ENCODE measurements around the gene RELCH.

RELCH gene

DNA sequence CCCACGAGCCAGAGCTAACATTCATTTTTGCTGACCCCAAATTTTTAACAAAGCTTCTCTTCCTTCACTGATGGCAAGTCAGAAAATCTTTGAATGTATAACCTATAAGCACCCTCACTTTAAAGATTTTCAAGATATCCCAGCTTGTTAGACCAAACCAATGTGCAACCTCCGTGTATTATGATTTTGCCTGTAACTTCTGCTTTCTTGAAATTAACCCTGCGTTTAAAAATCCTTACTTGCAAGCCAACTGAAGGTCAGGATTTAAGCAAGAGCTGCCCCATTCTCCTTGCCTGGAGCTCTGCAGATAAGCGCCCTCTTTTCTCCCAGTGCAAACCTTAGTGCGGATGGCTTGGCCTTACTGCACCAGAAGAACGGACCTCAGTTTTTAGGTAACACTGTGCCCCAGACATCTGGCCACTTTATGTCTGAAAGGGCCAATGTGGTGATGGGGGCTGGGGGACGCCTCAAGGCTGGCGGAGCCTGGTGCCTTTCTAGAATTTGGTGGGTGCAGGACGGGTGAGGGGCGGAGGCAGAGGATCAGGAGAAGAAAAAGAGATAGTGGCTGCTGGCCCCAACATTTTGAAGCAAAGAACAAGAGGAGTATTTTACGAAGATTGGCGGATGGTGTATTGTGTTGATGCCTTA, 137.2 kb downstream of the RELCH start:
- no peaks in the 10 kb centered on the region for H3K36me3 ChIP-seq (ENCODE audit: insufficient read depth, low read length)
- no peak for DNase-seq (ENCODE audit: low read depth, low spot score)
- no peak for TF ChIP-seq EZH2 (IDR thresholded peaks at IDR 0.05)
- H3K4me3 ChIP-seq: no peak overlapping the region
- H3K9me3 ChIP-seq (ENCODE audit: low read depth, low read length): no peaks in the 10 kb centered on the region
- H3K9ac ChIP-seq (ENCODE audit: insufficient read length): no peak overlapping the region
- no peak overlapping the region for H3K27ac ChIP-seq

- H3K4me3 ChIP-seq: peak within 1 kb of the TSS; percentile 82
- DNase-seq (ENCODE audit: low read depth, low spot score): no peak
- H3K27ac ChIP-seq: no peak within 1 kb of the TSS
- H3K9ac ChIP-seq (ENCODE audit: insufficient read length): peak within 1 kb of the TSS; percentile 55
- H3K9me3 ChIP-seq (ENCODE audit: low read depth, low read length): no peaks in the 10 kb centered on the region
- TF ChIP-seq EZH2 (IDR thresholded peaks at IDR 0.05): no peak
- TF ChIP-seq FOXP2 (optimal IDR thresholded peaks at IDR 0.05; ENCODE audit: control extremely low read depth, extremely low read length, insufficient read depth): no peak
- no peak for TF ChIP-seq POLR2AphosphoS5 (IDR thresholded peaks at IDR 0.05; ENCODE audit: borderline replicate concordance, low read depth, low read length)
- no peaks in the 10 kb centered on the region for H3K36me3 ChIP-seq (ENCODE audit: insufficient read depth, low read length)
Observed at GRCh38 chr18:62324917-62325805, 138.1 kb downstream of the RELCH start, which contains the start of gene TNFRSF11A. TNFRSF11A (plus strand) TSS chr18:62325310; CDS start chr18:62325353, 43 bp downstream.

DNA sequence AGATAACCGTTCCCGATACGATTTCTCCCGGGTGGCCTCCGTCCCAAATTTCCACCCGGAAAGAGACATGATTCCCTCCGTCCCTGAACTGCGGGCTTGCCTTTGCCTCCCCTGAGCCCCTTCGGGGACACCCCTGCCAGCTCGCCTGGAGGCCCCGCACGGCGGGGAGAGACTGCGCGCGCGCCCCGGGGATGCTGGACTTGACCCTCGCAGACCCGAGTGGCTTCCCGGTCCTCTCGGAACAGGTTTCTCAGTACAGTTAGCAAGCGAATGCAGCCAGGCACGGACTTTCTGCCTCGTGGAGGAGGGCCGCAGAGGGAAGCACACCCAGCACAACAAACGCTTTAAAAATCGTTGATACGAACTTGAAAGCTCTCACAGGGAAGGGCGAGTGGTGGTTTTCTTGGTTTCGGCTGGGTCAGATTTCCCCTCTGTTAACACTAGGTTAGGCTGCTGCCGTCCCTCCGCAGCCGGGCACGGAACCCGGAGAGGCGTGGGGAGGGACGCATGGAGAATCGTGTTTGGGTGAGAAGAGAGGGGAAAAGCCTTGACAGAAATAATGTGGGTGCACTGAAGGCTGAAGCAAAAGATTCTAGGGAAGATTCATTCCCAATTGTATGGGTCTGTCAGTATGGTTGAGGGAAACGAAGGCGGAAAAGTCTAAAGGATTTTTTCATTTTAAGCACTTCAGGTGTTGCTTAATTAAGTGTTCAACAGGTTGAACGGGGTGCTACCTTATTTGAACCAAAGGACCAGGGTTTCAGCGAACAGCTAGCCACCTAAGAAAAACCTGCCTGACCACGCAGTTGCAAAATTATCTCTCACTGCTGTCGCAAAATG, 139.0 kb downstream of the RELCH start:
- no peak for DNase-seq (ENCODE audit: low read depth, low spot score)
- H3K36me3 ChIP-seq (ENCODE audit: insufficient read depth, low read length): no peaks in the 10 kb centered on the region
- H3K27ac ChIP-seq: no peak overlapping the region
- TF ChIP-seq POLR2AphosphoS5 (IDR thresholded peaks at IDR 0.05; ENCODE audit: borderline replicate concordance, low read depth, low read length) (no peak), FOXP2 (optimal IDR thresholded peaks at IDR 0.05; ENCODE audit: control extremely low read depth, extremely low read length, insufficient read depth) (no peak), EZH2 (IDR thresholded peaks at IDR 0.05) (no peak)
- peak overlapping the region; percentile 82 for H3K4me3 ChIP-seq
- peak overlapping the region; percentile 55 for H3K9ac ChIP-seq (ENCODE audit: insufficient read length)
- no peaks in the 10 kb centered on the region for H3K9me3 ChIP-seq (ENCODE audit: low read depth, low read length)

DNA sequence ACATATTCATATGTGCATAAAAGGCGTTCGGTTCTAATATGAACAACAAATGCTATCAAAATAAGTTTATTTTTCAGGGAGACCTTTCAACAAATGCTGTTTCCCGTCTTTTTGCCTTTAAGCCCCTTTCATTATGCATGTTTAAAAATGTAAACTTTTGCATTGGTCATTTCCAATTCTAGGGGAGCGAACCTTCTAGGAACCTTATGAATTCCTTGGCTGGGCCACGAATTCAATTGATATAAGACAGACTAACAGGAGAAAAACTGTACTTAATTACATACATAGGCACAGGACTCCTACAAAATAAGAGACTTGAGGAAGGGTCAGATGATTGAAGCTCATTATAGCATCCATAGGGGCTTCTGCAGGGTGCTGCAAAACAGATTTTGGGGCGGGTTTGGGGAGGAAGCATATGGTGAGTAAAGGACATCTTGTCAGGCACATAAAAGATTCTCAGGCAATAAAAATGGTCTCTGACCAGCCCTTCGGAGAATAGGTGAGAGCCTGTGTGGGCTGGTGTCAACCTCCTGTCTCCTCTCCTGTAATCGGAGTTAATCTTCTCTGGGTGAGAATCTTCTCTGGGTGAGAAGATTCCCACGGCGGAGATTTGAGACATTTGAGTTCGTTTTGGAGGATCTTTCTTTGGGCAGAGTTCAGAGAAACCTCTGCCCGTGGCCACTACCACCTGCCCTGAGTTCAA, 139.7 kb downstream of the RELCH start:
- Histone ChIP-seq H3K9ac (ENCODE audit: insufficient read length) (no peak overlapping the region), H3K27ac (no peak overlapping the region), H3K9me3 (ENCODE audit: low read depth, low read length) (no peaks in the 10 kb centered on the region), H3K4me3 (no peak overlapping the region), H3K36me3 (ENCODE audit: insufficient read depth, low read length) (no peaks in the 10 kb centered on the region)
- no peak for DNase-seq (ENCODE audit: low read depth, low spot score)
- TF ChIP-seq FOXP2 (optimal IDR thresholded peaks at IDR 0.05; ENCODE audit: control extremely low read depth, extremely low read length, insufficient read depth) (no peak), POLR2AphosphoS5 (IDR thresholded peaks at IDR 0.05; ENCODE audit: borderline replicate concordance, low read depth, low read length) (no peak), EZH2 (IDR thresholded peaks at IDR 0.05) (no peak)

DNA sequence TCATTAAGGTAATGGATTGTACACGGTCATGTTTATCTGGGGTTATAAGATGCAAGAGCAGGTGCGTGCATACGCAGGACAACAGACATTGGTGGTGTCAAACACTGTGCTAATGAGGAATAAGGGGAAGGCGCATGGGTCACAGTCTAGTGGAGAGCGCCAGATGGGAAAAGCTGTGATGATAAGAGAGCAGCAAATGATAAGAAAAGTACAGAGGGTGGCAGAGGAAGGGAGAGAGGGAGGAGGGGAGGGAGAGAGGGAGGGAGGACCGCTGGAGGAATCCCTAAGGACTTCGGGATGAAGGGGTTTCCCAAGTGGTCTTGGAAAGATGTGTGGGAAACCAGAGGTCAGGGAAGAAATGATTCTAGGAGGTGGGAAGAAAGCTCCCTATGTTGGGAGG, 140.9 kb downstream of the RELCH start:
- Histone ChIP-seq H3K36me3 (ENCODE audit: insufficient read depth, low read length) (no peaks in the 10 kb centered on the region), H3K27ac (no peak overlapping the region), H3K9me3 (ENCODE audit: low read depth, low read length) (no peaks in the 10 kb centered on the region), H3K4me3 (no peak overlapping the region), H3K9ac (ENCODE audit: insufficient read length) (no peak overlapping the region)
- DNase-seq (ENCODE audit: low read depth, low spot score): no peak
- TF ChIP-seq POLR2AphosphoS5 (IDR thresholded peaks at IDR 0.05; ENCODE audit: borderline replicate concordance, low read depth, low read length): no peak
- no peak for TF ChIP-seq FOXP2 (optimal IDR thresholded peaks at IDR 0.05; ENCODE audit: control extremely low read depth, extremely low read length, insufficient read depth)
- TF ChIP-seq EZH2 (IDR thresholded peaks at IDR 0.05): no peak

- H3K27ac ChIP-seq: no peak overlapping the region
- H3K4me3 ChIP-seq: no peak overlapping the region
- H3K9ac ChIP-seq (ENCODE audit: insufficient read length): no peak overlapping the region
- no peak for DNase-seq (ENCODE audit: low read depth, low spot score)
- H3K36me3 ChIP-seq (ENCODE audit: insufficient read depth, low read length): no peaks in the 10 kb centered on the region
- TF ChIP-seq EZH2 (IDR thresholded peaks at IDR 0.05) (no peak), FOXP2 (optimal IDR thresholded peaks at IDR 0.05; ENCODE audit: control extremely low read depth, extremely low read length, insufficient read depth) (no peak), POLR2AphosphoS5 (IDR thresholded peaks at IDR 0.05; ENCODE audit: borderline replicate concordance, low read depth, low read length) (no peak)
- H3K9me3 ChIP-seq (ENCODE audit: low read depth, low read length): no peaks in the 10 kb centered on the region
Observed at GRCh38 chr18:62328586-62329525, 141.8 kb downstream of the RELCH start.

Data from SK-N-MC (cell line).